HG03575 (cell line): ENCODE data around the gene MREG.
"Not testable (repeated sequence)": the region's sequence is repeated elsewhere in the genome, so short reads cannot be mapped to it uniquely, and the experiment has no call there.

Experiments used
- ATAC-seq: cut with Tn5 transposase; IDR thresholded peaks from one replicate; pipeline ENCODE4 v1.9.1; 2021; ENCODE audit not compliant: unreplicated experiment, insufficient number of reproducible peaks, low FRiP score; ENCODE audit errors: extremely low read depth

MREG gene

GRCh38 chr2:215933151-215933550 lies 80.2 kb downstream of the MREG start:
- no peak for ATAC-seq

- ATAC-seq: no peak
Measured at GRCh38 chr2:215931256-215931903, 82.0 kb downstream of the MREG start.

DNA sequence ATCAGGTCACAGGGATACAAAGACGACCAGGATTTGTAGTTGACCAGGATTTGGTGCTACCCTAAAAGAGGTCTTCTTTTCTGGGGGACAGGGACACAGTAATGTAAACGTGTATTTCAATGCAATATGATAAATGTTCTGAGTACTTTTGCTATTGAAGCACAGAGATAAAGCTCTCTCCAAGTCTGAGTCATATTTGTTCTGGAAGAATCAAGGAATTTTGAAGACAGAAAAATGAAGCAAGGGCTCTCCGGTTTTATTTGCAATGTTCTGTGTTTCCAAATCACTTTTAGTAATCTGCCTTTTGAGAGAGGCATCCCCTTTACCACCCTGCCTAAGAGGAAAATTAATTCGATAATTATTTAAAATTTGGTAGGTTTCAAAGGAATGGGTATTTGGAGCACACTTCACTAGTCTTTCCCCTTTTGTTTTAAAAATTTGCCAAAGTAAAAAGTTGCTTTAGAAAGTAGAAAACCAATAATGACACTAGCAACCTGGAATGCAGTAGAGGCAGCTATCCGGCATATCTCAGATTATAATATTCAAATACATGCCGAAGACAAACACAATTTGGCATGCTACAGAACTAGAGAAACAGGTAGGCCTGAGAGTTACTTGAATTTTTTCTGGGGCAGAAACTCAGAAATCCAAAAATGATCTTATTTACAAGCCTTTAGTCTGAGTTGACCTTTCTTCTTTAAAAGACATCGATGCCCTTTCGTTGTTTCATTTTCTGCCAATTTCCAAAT lies 82.7 kb downstream of the MREG start:
- ATAC-seq: no peak

GRCh38 chr2:215929602-215930335 lies 83.6 kb downstream of the MREG start:
- no peak for ATAC-seq

DNA sequence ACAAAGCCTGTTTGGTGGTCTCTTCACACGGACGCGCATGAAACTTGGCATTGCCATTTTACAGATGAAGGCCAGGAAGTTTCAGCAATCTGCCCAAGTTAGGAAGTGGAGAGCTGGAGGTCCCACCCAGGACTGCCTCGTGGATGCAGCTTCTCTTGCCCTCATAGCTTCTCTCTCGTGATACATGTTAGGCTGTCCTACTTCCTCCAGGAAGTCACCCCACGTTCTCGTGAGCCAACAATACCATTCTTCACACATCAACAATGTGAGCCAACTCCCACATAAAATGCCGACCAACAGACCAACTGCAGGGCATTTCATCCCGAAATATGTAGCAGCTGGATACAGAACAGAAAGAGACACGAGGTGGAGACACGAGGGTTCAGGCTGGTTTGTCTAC lies 85.3 kb downstream of the MREG start:
- ATAC-seq: no peak

- ATAC-seq: not testable (repeated sequence)
Measured at GRCh38 chr2:215926992-215927391, 86.4 kb downstream of the MREG start.

DNA sequence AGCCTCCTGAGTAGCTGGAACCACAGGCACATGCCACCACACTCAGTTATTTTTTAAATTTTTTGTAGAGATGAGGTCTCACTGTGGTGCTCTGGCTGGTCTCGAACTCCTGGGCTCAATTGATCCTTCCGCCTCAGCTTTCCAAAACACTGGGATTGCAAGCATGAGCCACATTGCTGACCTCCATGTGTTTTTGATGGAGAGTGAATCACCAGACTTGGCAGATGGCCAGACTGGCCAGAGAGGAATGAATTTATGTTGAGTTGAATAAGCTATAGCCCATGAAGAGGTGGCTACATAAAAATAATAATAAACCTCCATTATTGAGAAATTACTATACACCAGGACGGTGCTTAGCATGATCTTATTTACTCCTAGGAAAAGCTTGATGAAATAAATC lies 91.5 kb downstream of the MREG start:
- ATAC-seq: no peak

DNA sequence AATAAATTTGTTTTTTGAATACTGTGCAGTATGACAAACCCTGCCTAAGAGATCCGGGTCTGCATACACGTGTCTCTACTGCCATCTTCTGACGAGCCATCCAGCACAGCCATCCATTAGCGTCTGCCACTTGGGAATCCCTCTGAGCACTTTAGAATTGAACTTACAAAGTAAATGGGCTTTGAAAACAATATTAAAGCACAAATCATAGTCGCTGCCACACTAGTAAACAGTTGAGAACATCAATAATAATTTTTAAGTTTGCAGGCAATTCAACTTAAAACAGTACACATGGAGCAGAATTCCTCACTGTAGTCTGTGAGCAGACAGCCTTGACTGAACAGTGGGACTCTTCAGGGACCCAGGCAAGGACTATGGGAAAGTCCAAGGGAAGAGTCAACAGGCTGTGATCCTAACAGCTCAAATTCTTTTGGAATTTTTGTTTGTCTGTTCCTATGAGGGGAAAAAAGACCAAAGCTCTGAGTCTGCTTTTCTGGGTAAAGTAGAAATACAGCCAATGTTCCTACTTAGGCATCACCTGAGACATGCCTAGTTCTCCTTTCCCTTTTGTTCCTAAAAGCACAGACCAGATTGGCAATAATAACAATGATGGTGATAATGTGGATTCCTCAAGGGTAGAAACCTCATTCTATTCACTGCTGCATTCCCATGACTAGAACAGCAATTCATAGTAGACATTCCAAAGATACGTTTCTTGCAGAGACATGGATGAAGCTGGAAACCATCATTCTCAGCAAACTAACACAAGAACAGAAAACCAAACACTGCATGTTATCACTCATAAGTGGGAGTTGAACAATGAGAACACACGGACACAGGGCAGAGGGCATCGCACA lies 92.9 kb downstream of the MREG start:
- no peak for ATAC-seq

DNA sequence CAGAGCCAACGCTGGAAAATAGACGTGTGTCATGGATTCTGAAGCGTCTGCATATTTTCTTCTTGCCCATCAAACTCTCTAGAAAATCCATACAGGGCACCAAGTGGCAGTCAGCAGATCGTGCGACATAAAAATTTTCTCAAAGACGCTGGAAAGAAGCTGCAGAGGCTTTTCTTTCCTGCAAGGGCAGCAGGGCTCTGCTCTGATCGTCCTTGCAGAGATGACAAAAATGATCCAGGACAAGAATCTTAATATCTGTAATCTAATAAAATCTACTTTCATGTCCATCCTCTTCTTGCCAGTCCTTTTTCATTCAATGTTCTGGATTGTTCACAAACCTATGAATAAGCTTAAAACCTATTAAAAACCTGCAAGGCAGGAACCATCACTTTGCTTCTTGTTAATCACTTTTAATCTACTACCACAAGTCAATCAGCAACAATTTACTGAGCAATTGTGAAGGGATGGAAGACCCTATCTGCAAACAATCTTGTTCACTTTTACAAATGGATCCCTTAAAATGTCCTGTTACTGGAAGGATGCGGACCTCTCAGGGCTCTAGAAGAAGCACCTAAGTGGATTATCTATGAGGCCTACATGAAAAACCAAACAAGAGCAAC lies 93.6 kb downstream of the MREG start:
- ATAC-seq: no peak

GRCh38 chr2:215918901-215919599 lies 94.3 kb downstream of the MREG start:
- no peak for ATAC-seq

GRCh38 chr2:215917953-215918620 lies 95.3 kb downstream of the MREG start:
- peak; percentile 74 for ATAC-seq

- no peak for ATAC-seq
Measured at GRCh38 chr2:215915441-215915840, 97.9 kb downstream of the MREG start.

- no peak for ATAC-seq
Measured at GRCh38 chr2:215914777-215915165, 98.6 kb downstream of the MREG start.

GRCh38 chr2:215914054-215914776 lies 99.1 kb downstream of the MREG start:
- ATAC-seq: no peak

DNA sequence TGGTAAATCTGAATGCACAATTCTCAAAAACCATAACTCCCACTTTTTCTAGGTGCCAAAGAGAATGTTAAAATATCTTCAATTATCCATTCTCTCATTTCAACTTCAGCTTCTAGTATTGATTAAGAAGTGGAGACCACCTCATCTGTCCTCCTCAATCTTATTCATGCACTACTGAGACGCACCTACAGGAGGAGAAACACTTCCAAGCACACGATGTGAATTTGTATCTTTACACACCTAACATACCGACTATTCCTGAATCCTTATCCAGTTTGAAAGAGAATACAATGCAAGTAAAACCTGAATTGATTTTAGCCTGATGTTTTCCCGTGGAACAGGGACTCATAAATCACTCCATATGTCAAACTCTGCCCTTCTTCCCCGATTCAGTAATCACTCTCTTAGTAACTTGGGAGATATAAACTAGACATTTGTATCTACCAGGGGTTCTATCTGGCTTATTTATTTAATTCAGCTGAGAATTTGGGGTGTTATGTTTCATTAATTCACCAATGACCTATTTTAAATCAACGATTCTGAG lies 101.0 kb downstream of the MREG start:
- no peak for ATAC-seq

GRCh38 chr2:215911301-215912085 lies 101.9 kb downstream of the MREG start:
- ATAC-seq: no peak
